GM23248 (cell line): Measurements from ENCODE around the gene RHOBTB1.

Source experiments
- EZH2 ChIP-seq: fragments of 200-600 bp; sonication (generic); IDR thresholded peaks from 2 replicates; pipeline ENCODE4 v1.6.1; 2018; ENCODE audit warnings: antibody characterized with exemption, mild to moderate bottlenecking; ENCODE audit not compliant: insufficient read depth, poor library complexity, severe bottlenecking
- EZH2phosphoT487 ChIP-seq: fragments of 200-600 bp; sonication (generic); IDR thresholded peaks from 2 replicates; pipeline ENCODE4 v1.6.1; 2018; ENCODE audit warnings: antibody characterized with exemption, moderate library complexity, mild to moderate bottlenecking, low read depth; ENCODE audit not compliant: insufficient read depth

- TF ChIP-seq EZH2 (no peak), EZH2phosphoT487 (no peak)
Measured at GRCh38 chr10:60905580-60905979, 38.4 kb downstream of the RHOBTB1 start.
